ENCODE results near the gene LPGAT1.

LPGAT1 gene

DNA sequence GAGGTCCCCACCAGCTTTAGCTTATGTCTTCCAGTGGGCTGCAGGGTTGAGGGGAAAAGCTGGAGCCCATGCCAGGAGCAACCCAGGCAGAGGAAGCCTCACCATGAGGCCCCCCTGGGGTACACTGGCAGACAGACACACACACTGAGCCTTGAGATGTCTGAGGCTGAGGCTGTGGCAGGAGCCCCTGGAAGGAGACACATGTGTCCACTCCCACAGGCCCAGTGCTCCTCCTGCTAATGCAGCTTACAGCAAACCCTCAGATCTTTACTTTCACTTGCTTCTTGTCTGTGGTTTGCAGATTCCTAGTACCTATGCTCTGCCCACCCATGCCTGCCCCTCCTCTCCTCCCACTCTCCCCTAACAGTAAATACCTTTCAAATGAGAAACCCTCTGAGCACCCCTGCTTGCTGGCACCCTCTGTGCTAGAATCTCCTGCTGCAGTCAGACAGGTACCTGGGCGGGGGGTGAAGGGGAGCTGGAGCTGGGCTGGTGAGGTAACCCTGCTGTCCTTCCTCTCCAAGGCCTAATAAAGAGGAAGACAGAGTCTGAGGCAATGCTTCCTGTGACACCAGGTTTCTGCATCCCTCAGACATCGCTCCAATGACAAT lies 91.8 kb downstream of the LPGAT1 start:
- peaks cover 77% of the 10 kb centered on the region for H3K27me3 ChIP-seq (replicated peaks; ENCODE audit: insufficient read depth, low read length)
- peaks cover 22% of the 10 kb centered on the region for H3F3A ChIP-seq (ENCODE audit: insufficient read depth, low read length)
- no peak overlapping the region for H3K4me3 ChIP-seq (ENCODE audit: low read length)
- no peaks in the 10 kb centered on the region for H3K36me3 ChIP-seq (replicated peaks; ENCODE audit: insufficient read depth, low read length)
- peak; percentile 44 for DNase-seq
- peaks cover 24% of the 10 kb centered on the region for H3K4me1 ChIP-seq (ENCODE audit: low read length)
- H3K79me2 ChIP-seq (ENCODE audit: low read length) = no peaks in the 10 kb centered on the region
- peaks cover 9% of the 10 kb centered on the region; the same call in 1 of the 2 replicates for H4K20me1 ChIP-seq (ENCODE audit: insufficient read depth, low read length)
- TF ChIP-seq CTCF (IDR thresholded peaks at IDR 0.05; ENCODE audit: low read length) = no peak
- no peak for TF ChIP-seq EZH2phosphoT487 (IDR thresholded peaks at IDR 0.05; ENCODE audit: low read length)
- no peak for TF ChIP-seq EZH2 (optimal IDR thresholded peaks at IDR 0.05; ENCODE audit: low read depth, low read length)
- no peaks in the 10 kb centered on the region for H3K9me3 ChIP-seq (replicated peaks; ENCODE audit: insufficient read depth, low read length)
- H3K9me2 ChIP-seq (replicated peaks; ENCODE audit: insufficient read depth, low read length) = no peaks in the 10 kb centered on the region
- H3K9ac ChIP-seq (ENCODE audit: low read length) = no peak overlapping the region
- no peak overlapping the region for H2AFZ ChIP-seq (ENCODE audit: low read length)
- no peak overlapping the region for H3K27ac ChIP-seq (ENCODE audit: low read length)
- H3K4me2 ChIP-seq (ENCODE audit: low read depth, low read length) = peak overlapping the region; percentile 61

DNA sequence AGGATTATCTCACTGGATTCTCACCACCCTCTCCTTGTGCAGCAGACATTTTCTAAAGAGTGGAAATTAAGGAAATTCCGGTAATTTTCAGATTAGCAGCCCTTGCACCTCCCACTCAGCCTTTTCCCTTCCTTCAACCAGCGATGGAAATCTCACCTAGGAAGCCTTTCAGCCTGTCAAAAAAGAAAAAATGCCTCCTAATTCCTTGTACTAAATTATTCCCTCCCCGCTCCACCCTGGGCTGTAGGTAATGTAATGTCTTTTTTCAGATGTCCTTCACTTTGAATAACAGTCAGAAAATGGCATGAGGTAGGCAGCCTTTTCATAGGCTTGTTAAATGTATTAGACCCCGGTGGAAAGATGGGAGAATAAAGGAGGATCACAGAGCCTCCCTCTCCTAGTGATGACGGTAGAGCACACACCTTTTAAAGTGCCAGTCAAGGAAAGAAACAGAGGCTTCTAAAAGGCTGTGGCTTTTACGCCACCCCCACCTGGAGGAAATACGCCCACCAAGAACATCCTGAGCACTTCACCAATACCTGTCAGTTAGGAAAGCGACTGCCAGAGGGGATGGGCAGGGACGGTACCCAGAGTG lies 92.4 kb downstream of the LPGAT1 start:
- Histone ChIP-seq H4K20me1 (ENCODE audit: insufficient read depth, low read length) (peaks cover 9% of the 10 kb centered on the region; the same call in 1 of the 2 replicates), H3K36me3 (replicated peaks; ENCODE audit: insufficient read depth, low read length) (no peaks in the 10 kb centered on the region), H3K27me3 (replicated peaks; ENCODE audit: insufficient read depth, low read length) (peaks cover 78% of the 10 kb centered on the region), H2AFZ (ENCODE audit: low read length) (no peak overlapping the region), H3K9me3 (replicated peaks; ENCODE audit: insufficient read depth, low read length) (no peaks in the 10 kb centered on the region), H3F3A (ENCODE audit: insufficient read depth, low read length) (peaks cover 22% of the 10 kb centered on the region), H3K4me1 (ENCODE audit: low read length) (peaks cover 24% of the 10 kb centered on the region), H3K79me2 (ENCODE audit: low read length) (no peaks in the 10 kb centered on the region), H3K27ac (ENCODE audit: low read length) (no peak overlapping the region), H3K4me2 (ENCODE audit: low read depth, low read length) (no peak overlapping the region; the same call in 1 of the 2 replicates), H3K4me3 (ENCODE audit: low read length) (no peak overlapping the region), H3K9ac (ENCODE audit: low read length) (no peak overlapping the region), H3K9me2 (replicated peaks; ENCODE audit: insufficient read depth, low read length) (no peaks in the 10 kb centered on the region)
- TF ChIP-seq EZH2phosphoT487 (IDR thresholded peaks at IDR 0.05; ENCODE audit: low read length) = no peak
- TF ChIP-seq EZH2 (optimal IDR thresholded peaks at IDR 0.05; ENCODE audit: low read depth, low read length) = no peak
- TF ChIP-seq CTCF (IDR thresholded peaks at IDR 0.05; ENCODE audit: low read length) = no peak
- DNase-seq = no peak

- DNase-seq = no peak
- Histone ChIP-seq H3K4me3 (ENCODE audit: low read length) (no peak overlapping the region), H3K27me3 (replicated peaks; ENCODE audit: insufficient read depth, low read length) (peaks cover 70% of the 10 kb centered on the region), H3K36me3 (replicated peaks; ENCODE audit: insufficient read depth, low read length) (no peaks in the 10 kb centered on the region), H3K9me2 (replicated peaks; ENCODE audit: insufficient read depth, low read length) (no peaks in the 10 kb centered on the region), H3K9me3 (replicated peaks; ENCODE audit: insufficient read depth, low read length) (no peaks in the 10 kb centered on the region), H3K27ac (ENCODE audit: low read length) (no peak overlapping the region), H3F3A (ENCODE audit: insufficient read depth, low read length) (peaks cover 22% of the 10 kb centered on the region), H4K20me1 (ENCODE audit: insufficient read depth, low read length) (peaks cover 9% of the 10 kb centered on the region; the same call in 1 of the 2 replicates), H3K79me2 (ENCODE audit: low read length) (no peaks in the 10 kb centered on the region), H3K4me2 (ENCODE audit: low read depth, low read length) (no peak overlapping the region), H3K4me1 (ENCODE audit: low read length) (peaks cover 24% of the 10 kb centered on the region), H2AFZ (ENCODE audit: low read length) (no peak overlapping the region), H3K9ac (ENCODE audit: low read length) (no peak overlapping the region)
- TF ChIP-seq EZH2phosphoT487 (IDR thresholded peaks at IDR 0.05; ENCODE audit: low read length) (no peak), CTCF (IDR thresholded peaks at IDR 0.05; ENCODE audit: low read length) (no peak), EZH2 (optimal IDR thresholded peaks at IDR 0.05; ENCODE audit: low read depth, low read length) (no peak)
Measured at GRCh38 chr1:211737115-211738035, 93.2 kb downstream of the LPGAT1 start.
